ENCODE results near the gene FILIP1L.
"Not testable (repeated sequence)": the region's sequence is repeated elsewhere in the genome, so short reads cannot be mapped to it uniquely, and the experiment has no call there.

FILIP1L gene

DNA sequence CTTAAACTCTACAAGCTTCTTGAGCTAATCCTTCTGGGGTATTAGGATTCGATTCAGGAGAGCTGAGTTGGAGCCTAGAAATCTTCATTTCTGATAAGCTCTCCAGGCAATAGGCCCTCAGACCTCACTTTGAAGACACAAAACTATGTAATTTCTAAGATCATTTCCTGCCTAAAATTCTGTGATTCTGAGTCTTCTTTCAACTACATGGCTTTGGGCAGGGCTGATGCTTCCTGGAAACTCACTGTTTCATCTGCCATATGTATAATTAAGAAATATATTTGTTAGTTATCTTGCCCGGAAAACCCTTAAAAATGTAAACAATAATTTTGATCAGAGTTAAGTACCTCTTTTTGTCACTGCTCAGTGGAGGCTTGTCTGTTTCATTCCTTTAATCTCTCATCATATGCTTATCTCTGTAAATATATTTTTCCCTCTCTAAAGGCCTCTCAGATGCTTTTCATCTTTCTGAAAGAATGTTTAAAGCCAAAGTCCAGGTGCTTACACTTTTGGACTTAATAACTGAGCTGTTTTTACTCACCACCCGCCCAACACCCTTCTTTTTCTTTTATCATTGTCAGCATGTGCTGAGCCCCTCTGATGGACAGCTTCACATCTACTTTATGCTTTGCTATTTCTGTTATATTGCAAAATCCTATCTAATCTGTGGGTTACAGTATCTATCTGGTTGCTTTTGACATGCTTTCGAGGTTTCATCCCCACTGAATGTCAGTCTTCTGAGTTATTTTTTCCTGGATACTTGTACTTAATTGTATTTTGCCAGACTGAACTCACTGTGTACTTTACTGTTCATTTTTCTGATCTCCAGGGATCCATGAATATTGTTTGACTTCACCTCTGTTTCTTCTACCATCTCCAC is 38.2 kb downstream of the FILIP1L start:
- DNase-seq (ENCODE audit: low read depth, low spot score), result no peak

DNA sequence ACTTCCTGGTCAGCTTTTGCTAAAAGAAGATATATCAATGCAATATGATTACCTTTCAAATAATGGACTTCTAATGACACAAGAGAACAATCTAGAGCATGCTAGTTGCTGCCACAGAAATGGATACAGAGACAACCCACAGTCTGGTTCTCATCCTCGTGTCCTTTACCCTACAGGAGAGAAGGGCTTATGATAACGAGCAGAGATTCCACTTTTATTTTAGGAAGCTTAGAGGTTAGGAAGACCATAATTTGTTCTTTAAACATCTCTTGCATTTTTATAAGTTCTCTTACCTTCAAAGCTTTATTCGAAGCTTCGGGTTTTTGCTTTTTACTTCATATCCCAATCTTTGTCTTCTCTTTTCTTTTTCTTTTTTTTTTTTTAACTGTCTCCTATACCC is 39.1 kb downstream of the FILIP1L start:
- no peak for DNase-seq (ENCODE audit: low read depth, low spot score)

DNA sequence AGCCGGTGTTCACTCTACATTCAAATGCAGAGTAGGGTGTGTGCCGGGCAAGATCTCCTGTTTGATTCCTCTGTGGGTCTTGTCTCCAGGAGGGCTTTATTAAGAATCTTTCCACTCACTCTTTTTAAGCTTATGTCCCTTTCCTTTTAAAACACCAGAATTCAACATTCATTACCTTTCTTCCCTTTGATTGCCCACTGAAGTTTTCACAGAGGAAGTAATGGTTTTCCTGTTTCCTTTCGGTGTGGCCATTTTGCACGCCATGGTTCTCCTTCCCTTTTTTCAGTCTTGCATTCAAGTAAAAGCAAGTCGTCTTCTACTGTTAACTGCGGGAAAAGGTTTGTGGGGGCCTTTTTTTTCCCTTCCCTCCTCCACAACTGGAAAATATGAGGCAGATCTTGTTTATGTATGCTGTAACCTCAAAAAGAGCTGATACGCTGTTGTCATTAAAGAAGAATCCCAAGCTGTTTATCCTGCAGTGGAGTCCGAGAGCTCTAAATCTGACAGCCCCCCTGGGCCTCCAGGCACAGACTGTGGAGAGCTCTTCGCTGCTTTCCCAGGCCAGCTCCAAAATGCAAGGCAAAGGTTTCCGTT is 40.5 kb downstream of the FILIP1L start:
- peak; percentile 79 for DNase-seq (ENCODE audit: low read depth, low spot score)

DNA sequence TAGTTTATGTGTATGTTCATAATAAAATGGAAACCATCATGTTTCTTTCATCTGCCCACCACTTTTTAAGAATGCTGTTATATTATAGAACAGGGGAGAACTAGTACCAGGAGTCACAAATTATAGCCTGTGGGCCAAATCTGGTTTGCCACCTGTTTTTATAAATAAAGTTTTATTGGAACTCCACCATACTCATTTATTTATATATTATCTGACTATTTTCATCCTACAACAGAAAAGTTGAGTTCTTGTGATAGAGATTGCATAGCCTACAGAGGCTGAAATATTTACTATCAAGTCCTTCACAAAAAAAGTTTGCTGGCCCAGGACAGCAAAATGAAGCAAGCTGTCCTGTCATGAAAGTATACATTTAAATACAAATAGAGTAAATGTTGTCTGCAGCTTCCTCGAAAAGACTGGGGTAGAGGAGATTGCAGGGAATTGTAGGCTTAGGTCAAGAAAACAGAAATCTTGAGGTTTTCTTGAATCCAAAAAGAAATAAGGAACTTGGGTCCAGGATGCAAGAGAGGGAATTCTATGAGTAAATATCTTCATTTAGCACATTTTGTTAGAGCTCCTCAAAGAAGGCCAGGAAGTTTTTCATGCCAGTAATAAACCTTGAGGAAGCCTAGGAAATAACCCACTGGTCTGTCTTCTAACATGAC is 41.1 kb downstream of the FILIP1L start:
- no peak for DNase-seq (ENCODE audit: low read depth, low spot score)

DNA sequence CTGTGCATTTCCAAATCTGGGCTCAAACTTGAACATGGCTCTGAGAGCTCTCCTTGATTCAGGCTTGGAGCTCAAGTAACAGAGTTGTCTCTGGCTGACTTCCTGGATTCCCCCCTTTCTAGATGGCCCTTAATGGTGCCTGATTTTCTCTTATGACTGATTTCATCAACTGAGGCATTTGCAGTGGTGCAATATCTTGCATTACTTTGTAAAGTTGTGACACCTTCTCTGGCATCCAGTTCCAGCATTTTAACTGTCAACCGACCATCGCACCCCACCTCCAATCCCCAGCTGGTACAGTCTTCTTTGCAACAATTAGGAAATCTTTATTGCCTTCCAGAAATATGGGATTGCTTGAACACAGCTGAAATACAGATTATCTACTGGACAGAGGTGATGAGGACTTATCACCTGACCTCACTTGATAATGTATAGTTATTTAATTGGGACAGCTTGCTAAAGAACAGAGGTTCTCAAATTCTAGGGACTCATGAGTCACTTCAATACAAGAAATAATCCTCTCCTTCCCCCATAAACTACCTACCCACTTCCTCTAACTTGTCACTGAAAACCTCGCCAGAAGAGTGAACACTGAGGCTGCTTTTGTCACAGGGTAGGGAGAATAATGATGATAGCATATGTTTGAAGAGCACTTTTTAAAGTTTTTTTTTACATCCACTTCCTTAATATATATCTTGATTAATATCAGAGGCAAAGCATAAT is 41.8 kb downstream of the FILIP1L start:
- DNase-seq (ENCODE audit: low read depth, low spot score), result no peak

DNA sequence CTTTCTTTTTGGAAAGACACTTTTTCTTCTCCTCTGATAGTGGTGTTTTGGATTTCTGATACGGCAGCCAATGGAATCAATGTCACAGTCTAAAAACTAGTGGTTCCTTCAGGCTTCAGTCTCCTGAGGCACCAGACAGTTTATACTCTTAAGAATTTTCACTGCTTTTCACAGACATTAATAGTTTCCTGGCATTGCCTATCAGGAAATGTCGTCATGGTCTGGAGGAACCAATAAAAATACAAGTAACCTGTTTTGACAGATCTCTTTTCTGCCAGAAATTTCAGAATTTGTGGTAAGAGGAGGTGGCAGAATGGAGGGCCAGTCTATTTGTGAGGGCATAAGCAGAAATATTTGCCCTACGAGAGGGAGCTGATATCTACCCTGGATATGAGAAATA is 44.8 kb downstream of the FILIP1L start:
- DNase-seq (ENCODE audit: low read depth, low spot score), result no peak

DNA sequence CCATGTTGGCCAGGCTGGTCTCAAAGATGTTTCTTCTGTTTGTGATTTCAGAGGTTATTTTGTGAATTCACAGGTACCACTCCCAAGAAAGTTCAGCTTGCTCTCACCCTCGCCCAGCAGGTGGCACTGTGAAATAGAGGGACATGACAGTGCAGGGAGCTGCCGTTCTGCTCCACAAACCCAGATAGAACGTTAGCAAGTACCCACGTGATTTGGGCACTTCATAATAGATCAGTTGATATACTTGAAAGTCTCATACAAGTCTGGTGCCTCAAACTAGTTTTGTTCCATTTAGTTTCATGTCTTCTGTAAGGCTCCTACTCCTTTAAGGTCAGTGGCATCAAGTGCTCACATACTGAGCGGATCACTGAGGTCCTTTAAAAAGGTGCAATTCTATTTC is 45.5 kb downstream of the FILIP1L start:
- DNase-seq (ENCODE audit: low read depth, low spot score), result peak; percentile 71

DNA sequence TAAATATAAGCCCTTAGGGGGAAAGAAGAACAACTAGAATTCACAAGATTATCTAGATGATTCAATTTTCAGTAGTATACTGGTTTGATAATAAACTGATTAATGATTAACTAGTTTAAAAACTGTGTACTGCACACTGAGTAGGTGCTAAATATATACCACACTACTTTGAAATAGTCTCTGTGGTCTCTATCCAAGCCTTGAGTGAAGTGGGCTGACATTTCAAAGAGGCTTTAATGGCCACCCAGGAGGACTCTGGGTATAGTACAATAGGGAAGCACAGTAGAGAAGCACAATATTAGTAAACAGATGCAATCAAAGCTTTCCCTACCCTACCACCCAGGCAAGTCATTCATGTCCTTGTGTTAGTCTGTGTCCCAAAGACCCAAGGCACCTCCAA is 46.7 kb downstream of the FILIP1L start:
- no peak for DNase-seq (ENCODE audit: low read depth, low spot score)

DNA sequence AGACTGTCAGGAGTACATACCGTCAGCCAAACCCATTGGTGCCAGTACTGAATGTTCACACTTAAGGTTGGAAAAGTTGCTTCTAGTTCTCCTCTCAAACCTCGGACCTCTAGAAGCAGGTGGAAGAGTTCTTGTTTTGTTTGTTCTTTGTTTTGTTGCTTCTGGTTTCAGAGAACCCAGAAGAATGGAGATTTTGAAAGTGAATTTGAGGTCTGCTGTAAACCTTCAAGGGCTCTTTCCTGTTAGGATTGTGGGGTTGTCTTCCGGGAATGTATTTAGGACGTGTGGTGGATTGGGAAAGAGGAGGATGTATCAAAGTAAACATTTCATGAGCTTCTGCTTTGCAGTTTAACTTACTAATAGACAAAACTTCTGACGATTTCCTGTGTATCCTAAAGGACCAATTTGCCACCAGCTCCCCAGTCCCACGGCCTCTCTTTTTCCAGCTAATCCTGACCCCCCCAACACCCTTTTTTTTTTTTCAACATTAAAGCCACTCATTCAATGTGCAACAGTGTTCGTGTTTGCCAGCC is 50.3 kb downstream of the FILIP1L start:
- no peak for DNase-seq (ENCODE audit: low read depth, low spot score)

DNA sequence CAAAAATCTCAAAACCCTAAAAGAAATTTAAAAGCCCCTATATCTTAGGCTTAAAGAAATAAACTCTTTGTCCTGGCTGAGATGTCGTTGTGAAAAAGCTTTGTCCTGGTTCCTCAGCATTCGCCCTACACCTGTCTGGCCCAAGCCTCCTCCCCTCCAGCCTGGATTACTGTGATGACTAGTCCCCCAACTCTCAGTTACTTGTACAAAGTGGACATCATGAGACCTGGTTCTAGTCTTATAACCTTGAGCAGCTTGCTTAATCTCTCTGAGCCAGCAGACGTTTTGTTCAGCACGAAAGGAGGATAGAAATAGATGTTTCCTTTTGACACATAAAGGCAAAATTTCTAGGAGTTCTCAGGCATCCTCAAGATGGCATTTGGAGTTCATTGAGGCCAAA is 51.6 kb downstream of the FILIP1L start:
- DNase-seq (ENCODE audit: low read depth, low spot score), result no peak

DNA sequence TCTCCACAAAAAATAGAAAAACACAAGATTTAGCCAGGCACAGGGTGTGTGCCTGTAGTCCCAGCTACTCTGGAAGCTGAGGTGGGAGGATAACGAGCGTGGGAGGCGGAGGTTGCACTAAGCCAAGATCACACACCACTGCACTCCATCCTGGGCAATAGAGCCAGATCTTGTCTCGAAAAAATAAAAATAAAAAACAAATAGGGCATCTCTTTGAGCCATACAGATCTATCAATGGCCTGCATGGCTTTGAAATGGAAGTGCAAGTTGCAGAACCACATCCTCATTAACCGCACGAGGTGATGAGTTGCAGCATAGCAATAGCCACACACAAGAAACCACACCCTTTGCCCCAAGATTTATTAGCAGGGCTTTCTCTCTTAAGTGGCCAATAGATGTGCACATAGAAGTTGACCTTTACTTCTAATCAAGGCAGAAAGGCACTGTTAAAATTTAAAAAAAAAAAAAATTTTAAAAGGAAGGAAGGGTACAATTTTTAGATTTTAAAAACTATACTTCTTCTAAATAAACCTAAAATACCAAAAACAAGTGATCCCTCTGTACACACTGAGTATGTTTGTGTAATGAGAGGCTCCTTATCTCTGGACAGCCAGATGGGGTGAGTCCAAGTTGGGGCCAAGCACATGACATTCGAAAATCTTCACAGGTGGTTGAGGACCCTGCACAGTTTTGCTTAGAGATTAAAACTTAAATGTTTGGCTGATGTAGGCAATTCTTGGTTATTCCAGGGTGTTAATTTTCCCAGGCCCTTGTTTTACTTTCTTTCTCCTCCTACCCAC is 53.4 kb downstream of the FILIP1L start:
- no peak for DNase-seq (ENCODE audit: low read depth, low spot score)

DNA sequence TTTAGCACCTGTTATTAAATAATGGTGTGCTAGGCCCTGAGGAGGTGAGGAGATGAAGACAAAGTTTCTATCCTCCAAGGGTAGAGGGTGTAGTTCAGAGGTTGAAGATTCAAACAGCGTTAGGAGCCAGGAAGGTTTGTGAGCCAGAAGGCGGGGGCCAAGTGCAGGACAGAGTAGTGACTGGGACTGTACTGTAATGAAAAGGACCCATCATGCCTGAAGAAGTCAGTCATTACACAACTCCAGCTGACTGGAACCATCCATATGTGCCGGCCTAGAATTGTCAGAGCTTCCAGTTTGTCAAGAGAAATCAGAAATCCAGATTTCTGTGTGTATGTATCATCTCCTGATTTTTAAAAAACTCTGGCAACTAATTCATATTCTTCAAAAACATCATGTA is 54.8 kb downstream of the FILIP1L start:
- DNase-seq (ENCODE audit: low read depth, low spot score), result no peak

DNA sequence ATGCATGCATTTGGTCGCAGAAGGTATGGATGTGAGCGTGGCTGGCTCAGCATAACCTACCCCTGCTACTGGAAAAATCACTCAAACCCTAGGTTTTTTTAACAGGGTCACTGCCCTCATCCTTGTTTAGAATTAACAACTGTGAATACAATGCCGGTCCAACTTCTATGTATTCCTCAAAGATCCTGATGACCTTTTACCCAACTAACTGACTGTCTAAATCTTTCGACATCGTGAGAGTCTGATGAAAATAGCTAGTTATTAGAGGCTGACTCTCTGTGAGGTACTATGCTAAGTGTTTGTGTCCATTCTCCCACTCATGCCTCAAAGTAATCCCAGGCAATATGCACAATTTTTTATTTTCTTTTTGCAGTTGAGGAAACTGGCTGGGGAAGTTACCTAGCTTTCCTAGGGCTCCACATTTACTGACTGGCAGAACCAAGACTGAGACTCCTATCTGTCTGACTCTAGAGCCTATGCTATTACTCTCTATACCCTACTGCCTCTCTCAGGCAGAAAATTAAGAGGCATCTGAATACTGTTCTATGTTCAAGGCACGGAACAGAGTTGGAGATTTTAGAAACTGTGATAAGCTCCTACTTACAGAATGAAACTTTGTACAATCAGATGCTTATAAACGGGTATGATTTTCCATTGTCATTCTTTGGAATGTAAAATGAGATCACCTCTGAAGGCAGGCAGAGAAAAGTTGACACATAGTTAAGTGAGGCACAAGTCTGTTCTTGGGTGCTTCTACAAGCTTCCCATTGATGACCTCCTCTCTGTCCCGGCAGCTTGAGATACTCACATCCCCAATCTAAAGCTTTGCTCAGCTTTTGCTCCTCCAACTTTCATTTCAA is 56.4 kb downstream of the FILIP1L start:
- no peak for DNase-seq (ENCODE audit: low read depth, low spot score)

DNA sequence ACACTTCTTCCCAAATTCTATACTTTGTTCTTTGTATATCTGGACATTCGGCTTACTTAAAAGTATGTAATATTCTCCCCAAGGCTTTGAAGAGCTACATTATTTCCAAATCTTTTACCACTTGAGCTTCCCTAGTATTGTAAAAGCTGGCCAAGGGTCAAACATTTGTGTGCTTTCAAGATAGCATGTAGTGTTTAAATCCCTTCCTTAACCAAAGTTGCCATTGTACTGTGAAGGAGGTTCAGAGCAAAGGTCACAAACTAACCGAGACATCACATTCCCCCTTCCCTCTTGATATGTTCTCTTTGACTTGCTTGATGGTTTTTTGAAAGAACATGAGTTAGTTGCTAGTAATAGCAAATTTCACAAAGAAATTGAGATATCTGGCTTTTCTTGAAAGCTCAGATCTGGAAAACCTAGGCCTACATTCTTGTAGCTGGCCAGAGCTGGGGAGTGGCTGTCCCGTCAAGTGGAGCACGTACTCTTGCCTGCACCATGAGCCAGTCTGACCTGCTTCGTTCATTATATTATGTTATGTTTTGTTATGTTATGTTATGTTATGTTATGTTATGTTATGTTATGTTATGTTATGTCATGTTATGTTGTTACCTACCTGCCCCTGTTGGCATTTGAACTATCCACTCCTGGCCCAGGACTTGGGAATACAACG is 60.2 kb downstream of the FILIP1L start:
- DNase-seq (ENCODE audit: low read depth, low spot score), result no peak

DNA sequence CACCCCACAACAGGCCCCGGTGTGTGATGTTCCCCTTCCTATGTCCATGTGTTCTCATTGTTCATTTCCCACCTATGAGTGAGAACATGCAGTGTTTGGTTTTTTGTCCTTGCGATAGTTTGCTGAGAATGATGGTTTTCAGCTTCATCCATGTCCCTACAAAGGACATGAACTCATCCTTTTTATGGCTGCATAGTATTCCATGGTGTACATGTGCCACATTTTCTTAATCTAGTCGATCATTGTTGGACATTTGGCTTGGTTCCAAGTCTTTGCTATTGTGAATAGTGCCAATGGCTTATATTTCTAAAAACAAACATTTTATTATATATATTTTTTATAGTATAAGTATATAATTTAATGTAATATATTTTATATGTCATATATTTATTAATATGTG is 62.8 kb downstream of the FILIP1L start:
- not testable (repeated sequence) for DNase-seq (ENCODE audit: low read depth, low spot score)

DNA sequence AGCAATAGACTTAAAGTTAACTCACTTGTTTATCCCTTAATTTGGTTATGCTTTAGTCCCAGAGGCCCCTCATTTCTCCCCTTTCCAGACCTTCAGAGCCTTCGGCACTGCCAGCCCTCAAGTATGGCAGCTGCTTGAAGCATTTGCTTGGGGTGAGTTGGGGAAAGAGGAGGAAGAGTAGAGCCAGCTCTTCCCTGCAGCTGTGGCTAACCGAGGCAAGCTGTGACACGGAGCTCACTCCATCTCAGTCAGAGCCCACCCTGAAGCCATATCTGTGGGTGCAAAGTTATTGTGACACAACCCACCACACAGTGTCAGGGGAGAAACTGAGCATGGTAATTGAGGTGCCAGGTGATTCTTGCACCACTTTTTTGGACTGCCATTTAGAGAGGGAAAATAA is 66.1 kb downstream of the FILIP1L start:
- DNase-seq (ENCODE audit: low read depth, low spot score), result no peak

DNA sequence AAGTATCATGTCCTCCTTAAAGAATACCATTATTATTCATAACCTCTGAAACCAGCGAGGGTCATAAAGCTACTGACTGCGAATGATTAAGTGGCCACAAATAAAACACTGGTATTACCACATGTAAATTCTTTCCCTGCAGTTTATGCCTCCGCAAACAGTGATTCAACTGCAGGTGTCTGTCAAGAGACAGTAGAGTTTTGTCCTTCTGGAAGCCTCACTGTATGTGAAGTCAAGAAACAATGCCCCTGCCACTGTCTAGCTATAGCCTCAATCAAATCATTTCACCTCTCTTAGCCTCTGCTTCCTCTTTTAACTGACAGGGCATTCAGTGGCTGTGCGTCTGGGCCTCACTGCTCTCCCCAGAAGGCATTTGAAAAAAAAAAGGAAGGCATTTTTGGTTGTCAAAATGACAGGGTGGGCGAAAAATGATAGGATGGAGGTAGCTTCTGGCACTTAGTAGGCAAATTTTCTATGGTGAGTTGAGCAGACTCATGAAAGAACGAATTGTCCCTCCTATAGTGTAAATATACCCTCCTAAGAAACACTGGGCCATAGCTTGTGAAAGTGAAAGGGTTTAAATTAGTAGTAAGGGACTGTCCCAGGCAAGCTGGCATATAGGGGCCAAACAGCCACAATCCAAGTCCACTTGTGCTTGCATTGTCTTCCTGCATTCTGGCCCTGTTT is 66.7 kb downstream of the FILIP1L start:
- no peak for DNase-seq (ENCODE audit: low read depth, low spot score)

DNA sequence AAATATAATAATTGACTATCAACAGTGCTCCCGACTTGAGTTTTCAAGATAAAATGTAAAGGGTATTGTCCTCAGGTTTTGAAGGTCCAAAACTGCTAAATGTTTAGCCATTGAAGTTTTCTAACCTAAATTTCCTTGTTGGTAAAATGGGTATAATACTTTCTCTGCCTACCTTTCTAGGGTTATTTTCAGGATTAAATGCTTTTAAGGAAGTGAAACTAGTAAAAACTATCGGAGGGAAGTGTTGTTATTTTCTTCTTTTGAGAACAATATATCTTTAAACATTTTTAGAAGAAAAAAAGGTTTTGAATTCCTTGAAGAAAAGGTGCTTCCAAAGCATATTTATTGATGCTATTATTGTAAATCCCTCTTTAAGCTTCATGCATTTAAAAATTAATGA is 67.3 kb downstream of the FILIP1L start:
- DNase-seq (ENCODE audit: low read depth, low spot score), result no peak

DNA sequence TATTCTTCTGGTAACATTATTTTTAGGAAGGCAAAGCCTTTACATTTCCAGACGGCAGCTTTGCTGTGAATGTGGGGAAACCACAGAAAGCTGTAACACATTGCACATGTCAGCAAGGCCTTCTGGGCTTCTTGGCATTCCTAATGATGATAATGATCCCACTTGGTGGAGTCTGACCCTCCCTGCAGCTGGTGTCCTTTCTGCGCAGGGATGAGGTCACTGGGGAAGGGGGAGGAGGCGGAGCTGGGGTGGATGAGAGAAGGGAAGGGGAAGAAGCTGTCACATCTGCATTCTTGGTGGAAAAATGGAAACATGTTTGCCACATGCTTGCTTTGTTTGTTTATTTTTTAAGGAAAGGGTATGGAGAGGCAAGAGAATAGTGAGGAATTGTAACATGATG is 68.6 kb downstream of the FILIP1L start:
- DNase-seq (ENCODE audit: low read depth, low spot score), result peak; percentile 54
